Thyroid gland (tissue), 4 donors: ENCODE measurements around the gene SCAPER.

Experiments used
- POLR2A ChIP-seq, 2 donors: fragments of 450-650 bp; IDR thresholded peaks; one replicate each; pipeline ENCODE4 v1.6.1; 2017; ENCODE audit warnings: antibody characterized with exemption in 2 of 2, mild to moderate bottlenecking in 2 of 2, moderate library complexity in 1 of 2
- TF ChIP-seq, protein P1 (sequence below), 6 experiments: fragments of 200-600 bp in 3 of 6; fragments of 450-650 bp in 3 of 6; sonication (generic) in 3 of 6; IDR thresholded peaks; one replicate each; pipeline ENCODE4 v1.5.1; 2016 to 2019; ENCODE audit warnings: antibody characterized with exemption in 6 of 6, mild to moderate bottlenecking in 2 of 6, inconsistent platforms in 1 of 6, moderate library complexity in 1 of 6

DNA sequence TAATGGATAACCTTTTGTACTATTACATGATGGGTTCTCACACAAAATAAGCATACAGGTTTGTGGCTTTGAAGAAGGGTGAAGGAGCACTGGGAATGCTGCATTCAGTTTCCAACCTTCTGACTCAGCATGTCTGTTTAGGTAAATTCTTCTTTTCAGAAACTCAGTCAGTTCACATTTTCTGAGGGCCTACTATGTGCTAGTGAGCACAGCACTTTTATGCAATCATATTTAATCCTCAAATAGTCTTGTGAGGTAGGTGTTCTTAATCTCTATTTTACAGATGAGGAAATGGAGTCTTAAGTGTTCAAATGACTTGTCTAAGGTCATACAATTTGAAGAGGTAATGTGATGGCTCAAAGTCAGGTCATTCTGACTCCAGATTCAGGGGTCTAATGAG lies 527.4 kb downstream of the SCAPER start:
- TF ChIP-seq, protein P1, sequence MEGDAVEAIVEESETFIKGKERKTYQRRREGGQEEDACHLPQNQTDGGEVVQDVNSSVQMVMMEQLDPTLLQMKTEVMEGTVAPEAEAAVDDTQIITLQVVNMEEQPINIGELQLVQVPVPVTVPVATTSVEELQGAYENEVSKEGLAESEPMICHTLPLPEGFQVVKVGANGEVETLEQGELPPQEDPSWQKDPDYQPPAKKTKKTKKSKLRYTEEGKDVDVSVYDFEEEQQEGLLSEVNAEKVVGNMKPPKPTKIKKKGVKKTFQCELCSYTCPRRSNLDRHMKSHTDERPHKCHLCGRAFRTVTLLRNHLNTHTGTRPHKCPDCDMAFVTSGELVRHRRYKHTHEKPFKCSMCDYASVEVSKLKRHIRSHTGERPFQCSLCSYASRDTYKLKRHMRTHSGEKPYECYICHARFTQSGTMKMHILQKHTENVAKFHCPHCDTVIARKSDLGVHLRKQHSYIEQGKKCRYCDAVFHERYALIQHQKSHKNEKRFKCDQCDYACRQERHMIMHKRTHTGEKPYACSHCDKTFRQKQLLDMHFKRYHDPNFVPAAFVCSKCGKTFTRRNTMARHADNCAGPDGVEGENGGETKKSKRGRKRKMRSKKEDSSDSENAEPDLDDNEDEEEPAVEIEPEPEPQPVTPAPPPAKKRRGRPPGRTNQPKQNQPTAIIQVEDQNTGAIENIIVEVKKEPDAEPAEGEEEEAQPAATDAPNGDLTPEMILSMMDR (IDR thresholded peaks at IDR 0.05): no peak
- TF ChIP-seq POLR2A (IDR thresholded peaks at IDR 0.05): no peak
